Central memory CD8-positive, alpha-beta T cell (primary cell): ENCODE data around the gene MYL4.
"Not testable (repeated sequence)": the region's sequence is repeated elsewhere in the genome, so short reads cannot be mapped to it uniquely, and the experiment has no call there.

Source experiments
- ATAC-seq: fragments of 150-1000 bp; cut with Tn5 transposase; replicated peaks from 2 replicates; pipeline ENCODE4 v1.10.0; 2022; ENCODE audit warnings: mild to moderate bottlenecking, moderate FRiP score, moderate number of reproducible peaks; ENCODE audit not compliant: poor library complexity, severe bottlenecking; ENCODE audit errors: extremely low read depth
- DNase-seq, 2 donors: peaks; one replicate each; pipeline ENCODE4 v3.0.0; 2021; ENCODE audit warnings: low spot score in 2 of 2
- H3K27ac Mint-ChIP-seq: one replicate; pipeline ENCODE4 v1.8.0; 2022; ENCODE audit warnings: low read depth, mild to moderate bottlenecking, moderate library complexity, mixed read lengths
- H3K27me3 Mint-ChIP-seq: one replicate; pipeline ENCODE4 v1.8.0; 2022; ENCODE audit warnings: mixed read lengths
- H3K36me3 Mint-ChIP-seq: one replicate; pipeline ENCODE4 v1.8.0; 2022; ENCODE audit warnings: mild to moderate bottlenecking, moderate library complexity, mixed read lengths; ENCODE audit not compliant: insufficient read depth
- H3K4me1 Mint-ChIP-seq: one replicate; pipeline ENCODE4 v1.8.0; 2022; ENCODE audit warnings: mixed read lengths
- H3K4me3 Mint-ChIP-seq: one replicate; pipeline ENCODE4 v1.8.0; 2022; ENCODE audit warnings: mild to moderate bottlenecking, moderate library complexity, mixed read lengths
- H3K9me3 Mint-ChIP-seq: one replicate; pipeline ENCODE4 v1.8.0; 2022; ENCODE audit warnings: mixed read lengths

Gene MYL4

GRCh38 chr17:47216821-47217220 is 7.7 kb downstream of the MYL4 start:
- H3K9me3 Mint-ChIP-seq, H3K36me3 Mint-ChIP-seq, DNase-seq, ATAC-seq, H3K27me3 Mint-ChIP-seq: not testable (repeated sequence)
- H3K27ac Mint-ChIP-seq: peak overlapping the region; percentile 69
- H3K4me3 Mint-ChIP-seq: peak overlapping the region; percentile 20
- peaks cover 35% of the 10 kb centered on the region for H3K4me1 Mint-ChIP-seq

DNA sequence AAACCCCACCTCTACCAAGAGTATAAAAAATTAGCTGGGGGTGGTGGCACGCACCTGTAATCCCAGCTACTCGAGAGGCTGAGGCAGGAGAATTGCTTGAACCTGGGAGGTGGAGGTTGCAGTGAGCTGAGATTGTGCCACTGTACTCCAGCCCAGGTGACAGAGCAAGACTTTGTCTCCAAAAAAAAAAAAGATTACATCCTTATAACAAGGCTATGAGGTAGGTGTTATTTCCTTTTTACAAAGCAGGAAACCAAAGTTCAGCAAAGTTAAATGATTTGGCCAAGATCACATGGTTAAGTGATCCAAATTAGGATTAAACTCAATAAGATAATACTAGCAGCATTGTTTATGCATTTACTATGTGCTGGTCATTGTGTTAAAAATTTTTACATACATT is 8.1 kb downstream of the MYL4 start:
- peak; percentile 73 for ATAC-seq
- H3K4me1 Mint-ChIP-seq: peaks cover 40% of the 10 kb centered on the region
- H3K4me3 Mint-ChIP-seq: peak overlapping the region; percentile 20
- not testable (repeated sequence) for H3K9me3 Mint-ChIP-seq, H3K27me3 Mint-ChIP-seq, H3K36me3 Mint-ChIP-seq, DNase-seq
- H3K27ac Mint-ChIP-seq: peak overlapping the region; percentile 69

DNA sequence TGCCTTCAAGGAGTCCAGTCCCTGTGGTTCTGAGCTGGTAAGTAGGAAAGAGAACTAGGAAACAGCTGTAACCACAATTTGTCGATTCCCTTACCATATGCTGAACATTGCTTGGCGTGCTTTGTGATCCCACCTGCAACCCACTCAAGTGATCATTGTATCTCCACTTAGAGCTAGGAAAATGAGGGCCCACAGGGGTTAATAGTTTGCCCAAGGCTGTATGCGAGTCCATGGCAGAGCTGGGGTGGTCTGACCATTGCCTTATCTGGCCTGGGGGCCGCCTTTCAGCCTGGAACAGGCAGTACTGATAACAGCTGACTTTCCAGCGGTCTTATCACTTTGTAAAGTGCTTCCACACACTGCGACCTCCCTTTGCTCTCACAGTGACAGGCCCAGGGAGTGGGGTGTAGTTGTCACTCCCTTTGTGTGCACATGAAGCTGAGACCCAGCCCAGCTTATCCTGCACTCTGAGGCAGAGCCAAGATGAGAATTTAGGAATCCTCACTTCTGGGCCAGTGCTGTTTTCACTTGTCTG is 9.8 kb downstream of the MYL4 start:
- H3K4me1 Mint-ChIP-seq: peaks cover 44% of the 10 kb centered on the region
- no peaks in the 10 kb centered on the region for H3K9me3 Mint-ChIP-seq
- DNase-seq: no peak
- peaks cover 4% of the 10 kb centered on the region for H3K36me3 Mint-ChIP-seq
- ATAC-seq: no peak
- peak overlapping the region; percentile 54 for H3K4me3 Mint-ChIP-seq
- no peak overlapping the region for H3K27ac Mint-ChIP-seq
- H3K27me3 Mint-ChIP-seq: no peaks in the 10 kb centered on the region

- H3K9me3 Mint-ChIP-seq: no peaks in the 10 kb centered on the region
- DNase-seq: no peak
- H3K27me3 Mint-ChIP-seq: no peaks in the 10 kb centered on the region
- no peak for ATAC-seq
- peaks cover 44% of the 10 kb centered on the region for H3K4me1 Mint-ChIP-seq
- H3K27ac Mint-ChIP-seq: peak overlapping the region; percentile 78
- H3K36me3 Mint-ChIP-seq: peaks cover 4% of the 10 kb centered on the region
- peak overlapping the region; percentile 69 for H3K4me3 Mint-ChIP-seq
These were observed 10.7 kb downstream of the MYL4 start for GRCh38 chr17:47219621-47220475.

- Mint-ChIP-seq H3K4me1 (peaks cover 44% of the 10 kb centered on the region), H3K27ac (peak overlapping the region; percentile 78), H3K27me3 (no peaks in the 10 kb centered on the region), H3K9me3 (no peaks in the 10 kb centered on the region), H3K4me3 (peak overlapping the region; percentile 69), H3K36me3 (peaks cover 4% of the 10 kb centered on the region)
- DNase-seq: peak in 1 of 2 donors; percentile 57
- peak; percentile 87 for ATAC-seq
These were observed 11.4 kb downstream of the MYL4 start for GRCh38 chr17:47220531-47220999.

DNA sequence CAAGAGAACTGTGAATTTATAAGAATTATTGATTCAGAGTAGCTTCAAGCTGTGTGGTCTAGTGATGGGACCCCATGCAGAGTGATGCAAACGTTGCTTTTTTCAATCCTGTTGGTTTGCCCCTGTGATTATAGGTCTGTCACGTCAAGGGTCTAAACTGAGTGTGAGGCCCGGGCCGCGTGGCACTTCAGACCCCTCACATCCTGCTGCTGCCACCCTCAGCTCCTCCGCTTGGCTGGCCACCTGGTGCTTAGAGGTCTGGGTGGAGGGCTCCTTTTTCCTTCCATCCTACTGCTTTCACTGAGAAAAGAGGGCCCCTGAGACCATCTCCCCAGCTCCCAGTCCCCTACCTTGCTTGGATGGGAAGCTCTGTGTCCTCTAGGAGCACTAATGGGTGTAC is 12.0 kb downstream of the MYL4 start:
- H3K27me3 Mint-ChIP-seq: no peaks in the 10 kb centered on the region
- no peak overlapping the region for H3K4me3 Mint-ChIP-seq
- no peak for DNase-seq
- H3K9me3 Mint-ChIP-seq: no peaks in the 10 kb centered on the region
- H3K27ac Mint-ChIP-seq: peak overlapping the region; percentile 35
- no peak for ATAC-seq
- peaks cover 44% of the 10 kb centered on the region for H3K4me1 Mint-ChIP-seq
- peaks cover 4% of the 10 kb centered on the region for H3K36me3 Mint-ChIP-seq

DNA sequence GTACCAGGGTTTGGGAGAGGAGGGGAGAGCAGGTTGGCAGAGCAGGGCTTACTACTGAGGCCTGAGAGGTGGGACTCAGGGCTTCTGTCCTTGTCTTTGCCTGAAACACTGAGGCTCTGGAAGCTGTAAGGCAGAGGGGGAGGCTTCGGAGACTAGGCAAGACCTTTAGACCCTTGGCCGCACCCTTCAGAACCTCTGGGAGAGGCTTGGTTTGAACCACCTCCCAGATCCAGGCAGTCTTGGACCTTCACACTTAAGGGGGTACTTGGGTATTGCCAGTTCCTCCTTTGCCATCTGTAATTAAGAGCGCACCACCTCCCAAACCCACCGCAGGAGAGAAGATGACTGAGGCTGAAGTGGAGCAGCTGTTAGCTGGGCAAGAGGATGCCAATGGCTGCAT is 12.9 kb downstream of the MYL4 start:
- no peak for DNase-seq
- Mint-ChIP-seq H3K9me3 (no peaks in the 10 kb centered on the region), H3K36me3 (peaks cover 4% of the 10 kb centered on the region), H3K4me1 (peaks cover 44% of the 10 kb centered on the region), H3K27me3 (no peaks in the 10 kb centered on the region), H3K27ac (peak overlapping the region; percentile 35), H3K4me3 (no peak overlapping the region)
- ATAC-seq: no peak

DNA sequence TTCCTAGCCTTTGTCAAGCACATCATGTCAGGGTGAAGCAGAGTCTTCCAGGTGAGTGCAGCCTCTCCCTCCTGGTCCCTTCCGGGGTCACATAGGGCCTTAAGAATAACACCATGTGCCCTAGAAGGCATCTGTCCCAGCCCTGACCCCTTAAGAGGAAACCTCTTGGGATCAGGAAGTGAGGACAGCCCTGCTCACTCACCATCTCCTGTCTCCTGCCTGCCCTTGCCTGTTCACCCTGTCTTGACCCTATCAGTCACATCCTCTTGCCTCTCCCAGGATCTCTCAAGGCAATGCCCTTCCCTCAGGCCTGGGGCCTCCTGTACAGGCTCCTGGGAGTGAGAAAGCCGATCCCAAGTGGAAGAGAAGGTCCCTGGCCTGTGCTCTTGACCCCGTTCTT is 13.9 kb downstream of the MYL4 start:
- Mint-ChIP-seq H3K27me3 (no peaks in the 10 kb centered on the region), H3K4me3 (no peak overlapping the region), H3K27ac (peak overlapping the region; percentile 49), H3K9me3 (no peaks in the 10 kb centered on the region), H3K4me1 (peaks cover 44% of the 10 kb centered on the region), H3K36me3 (peaks cover 4% of the 10 kb centered on the region)
- DNase-seq: no peak
- no peak for ATAC-seq

DNA sequence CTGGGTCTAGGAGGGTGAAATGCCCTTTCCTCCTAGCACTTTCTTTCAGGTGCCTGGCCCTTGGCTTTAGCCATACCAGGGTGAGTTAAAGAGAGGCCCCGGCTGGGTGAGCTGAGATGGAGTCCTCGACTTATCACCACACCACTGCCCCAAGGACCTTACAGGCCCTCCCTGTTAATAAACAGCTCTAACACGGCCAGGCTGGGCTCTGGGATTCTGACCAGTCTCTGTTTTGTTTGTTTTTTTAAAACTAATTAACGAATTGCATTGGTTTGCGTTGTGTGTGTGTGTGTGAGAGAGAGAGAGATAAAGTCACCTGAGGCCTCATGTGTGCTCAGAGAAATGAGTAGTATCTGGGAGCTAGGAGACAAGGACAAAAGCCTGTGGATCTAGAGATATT is 14.3 kb downstream of the MYL4 start:
- no peak for DNase-seq
- H3K9me3 Mint-ChIP-seq: no peaks in the 10 kb centered on the region
- no peak for ATAC-seq
- peaks cover 4% of the 10 kb centered on the region for H3K36me3 Mint-ChIP-seq
- H3K27ac Mint-ChIP-seq: peak overlapping the region; percentile 49
- H3K27me3 Mint-ChIP-seq: no peaks in the 10 kb centered on the region
- H3K4me3 Mint-ChIP-seq: no peak overlapping the region
- peaks cover 42% of the 10 kb centered on the region for H3K4me1 Mint-ChIP-seq

- not testable (repeated sequence) for H3K27ac Mint-ChIP-seq, ATAC-seq, DNase-seq, H3K9me3 Mint-ChIP-seq, H3K27me3 Mint-ChIP-seq, H3K36me3 Mint-ChIP-seq, H3K4me3 Mint-ChIP-seq
- peaks cover 36% of the 10 kb centered on the region for H3K4me1 Mint-ChIP-seq
These were observed 14.9 kb downstream of the MYL4 start for GRCh38 chr17:47224077-47224476.

DNA sequence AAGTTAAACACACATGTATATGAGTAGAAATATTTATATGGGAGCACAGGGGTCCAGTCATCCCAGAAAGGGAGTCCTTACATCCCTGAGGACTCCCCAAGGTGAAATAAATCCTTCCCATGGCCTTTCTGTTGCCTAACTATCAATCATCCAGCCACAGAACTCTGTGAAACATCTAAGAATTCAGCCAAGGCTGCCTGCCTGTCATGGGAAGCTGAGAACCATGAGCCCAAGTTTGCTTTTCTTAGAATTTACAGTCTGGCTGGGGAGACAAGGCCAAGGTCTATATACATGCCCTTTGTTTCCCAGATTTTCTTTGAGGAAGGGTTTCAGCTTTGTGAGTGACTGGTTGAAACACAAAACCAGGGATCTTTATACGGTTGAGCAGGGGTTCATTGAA is 15.8 kb downstream of the MYL4 start:
- Mint-ChIP-seq H3K4me1 (peaks cover 34% of the 10 kb centered on the region), H3K27me3 (no peaks in the 10 kb centered on the region)
- no peak for DNase-seq

DNA sequence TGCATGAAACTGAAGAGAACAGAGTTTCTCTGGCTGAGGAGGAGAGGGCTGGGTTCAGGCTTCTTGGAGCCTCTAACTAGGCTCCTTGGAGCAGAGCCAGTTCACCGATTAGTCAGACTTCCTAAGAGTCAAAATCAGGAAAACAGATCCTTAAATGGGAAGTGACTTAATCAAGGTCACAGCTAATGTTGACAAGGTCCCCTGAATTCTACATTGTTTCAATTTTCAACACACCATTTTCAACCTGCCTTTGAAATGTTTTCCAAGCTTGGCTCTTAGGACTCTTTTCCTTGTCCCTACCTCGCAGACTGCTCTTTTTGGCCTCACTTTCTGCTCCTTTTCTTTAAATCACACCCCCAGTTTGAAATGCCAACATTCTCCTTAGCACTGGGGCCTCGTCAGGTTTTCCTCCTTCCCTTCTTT is 16.3 kb downstream of the MYL4 start:
- Mint-ChIP-seq H3K36me3 (no peaks in the 10 kb centered on the region), H3K9me3 (no peaks in the 10 kb centered on the region), H3K4me3 (no peak overlapping the region), H3K4me1 (peaks cover 34% of the 10 kb centered on the region), H3K27ac (peak overlapping the region; percentile 54), H3K27me3 (no peaks in the 10 kb centered on the region)
- ATAC-seq (no peak), DNase-seq (no peak)

More for the DNA sequence above, 15.8 kb downstream of the MYL4 start:
- peaks cover 2% of the 10 kb centered on the region for H3K36me3 Mint-ChIP-seq
- H3K4me3 Mint-ChIP-seq: no peak overlapping the region
- H3K27ac Mint-ChIP-seq: no peak overlapping the region
- no peaks in the 10 kb centered on the region for H3K9me3 Mint-ChIP-seq
- no peak for ATAC-seq
